GM10248 (cell line): ENCODE data around the gene LRPAP1.
"Not testable (repeated sequence)": the region's sequence is repeated elsewhere in the genome, so short reads cannot be mapped to it uniquely, and the experiment has no call there.

Source experiments
- CTCF ChIA-PET: fragments of 300-600 bp; sonication (Branson Sonifier 250); formaldehyde crosslinking; extraction: SDS; loops from one replicate; lab custom pipeline; 2021; ENCODE audit warnings: antibody characterized with exemption; lab: Yijun Ruan, JAX
- POLR2A ChIA-PET: fragments of 350-650 bp; sonication (Branson Sonifier 250); formaldehyde crosslinking; extraction: SDS; loops from one replicate; lab custom pipeline; 2020; ENCODE audit warnings: antibody characterized with exemption; lab: Yijun Ruan, JAX
- DNase-seq: peaks from one replicate; pipeline ENCODE4 v3.0.0; 2012; ENCODE audit errors: extremely low spot score
- CTCF ChIP-seq: IDR thresholded peaks from 2 replicates; pipeline ENCODE4 v1.5.1; 2012; ENCODE audit warnings: mild to moderate bottlenecking, low read depth; ENCODE audit errors: extremely low read depth, missing control alignments, control extremely low read depth

Gene LRPAP1

GRCh38 chr4:3531879-3532750 is at the start of gene LRPAP1:
Gene LRPAP1, minus strand, starts transcription at chr4:3532422. Its CDS starts 10 bp downstream, at chr4:3532412.
- ChIA-PET CTCF (no interaction called here), POLR2A (no interaction called here)
- peak; percentile 100 for DNase-seq
- no peak for TF ChIP-seq CTCF

GRCh38 chr4:3581334-3582090 is 49.3 kb upstream of the LRPAP1 start:
- CTCF ChIA-PET, DNase-seq, POLR2A ChIA-PET: not testable (repeated sequence)

- DNase-seq, CTCF ChIA-PET, POLR2A ChIA-PET: not testable (repeated sequence)
Measured at GRCh38 chr4:3580859-3581258, 48.6 kb upstream of the LRPAP1 start.

- DNase-seq, POLR2A ChIA-PET, CTCF ChIA-PET: not testable (repeated sequence)
Measured at GRCh38 chr4:3578527-3579144, 46.4 kb upstream of the LRPAP1 start.

- POLR2A ChIA-PET, DNase-seq, CTCF ChIA-PET: not testable (repeated sequence)
Measured at GRCh38 chr4:3578052-3578451, 45.8 kb upstream of the LRPAP1 start.

- CTCF ChIA-PET, DNase-seq, POLR2A ChIA-PET: not testable (repeated sequence)
Measured at GRCh38 chr4:3577208-3577892, 45.1 kb upstream of the LRPAP1 start.

GRCh38 chr4:3576533-3577207 is 44.4 kb upstream of the LRPAP1 start:
- DNase-seq, CTCF ChIA-PET, POLR2A ChIA-PET: not testable (repeated sequence)

- CTCF ChIA-PET, POLR2A ChIA-PET, DNase-seq: not testable (repeated sequence)
Measured at GRCh38 chr4:3575426-3576369, 43.5 kb upstream of the LRPAP1 start.

GRCh38 chr4:3574865-3575264 is 42.6 kb upstream of the LRPAP1 start:
- POLR2A ChIA-PET, result not testable (repeated sequence)

GRCh38 chr4:3574346-3574745 is 42.1 kb upstream of the LRPAP1 start:
- DNase-seq, CTCF ChIA-PET, POLR2A ChIA-PET: not testable (repeated sequence)

More at GRCh38 chr4:3574865-3575264, 42.6 kb upstream of the LRPAP1 start:
- DNase-seq, CTCF ChIA-PET: not testable (repeated sequence)
